ENCODE measurements around the gene DOCK9.

The DOCK9 gene

GRCh38 chr13:98976941-98977340, 923 bp downstream of the DOCK9 start:
- no peak for DNase-seq (ENCODE audit: low read depth)

- DNase-seq (ENCODE audit: low read depth) = no peak
Measured at GRCh38 chr13:98976338-98976737, 1.5 kb downstream of the DOCK9 start.

GRCh38 chr13:98975822-98976261, 2.0 kb downstream of the DOCK9 start:
- DNase-seq (ENCODE audit: low read depth) = no peak

GRCh38 chr13:98974053-98974452, 3.8 kb downstream of the DOCK9 start:
- no peak for DNase-seq (ENCODE audit: low read depth)

GRCh38 chr13:98972627-98973026, 5.2 kb downstream of the DOCK9 start:
- DNase-seq (ENCODE audit: low read depth) = no peak

GRCh38 chr13:98972059-98972458, 5.8 kb downstream of the DOCK9 start:
- no peak for DNase-seq (ENCODE audit: low read depth)

- no peak for DNase-seq (ENCODE audit: low read depth)
Measured at GRCh38 chr13:98970330-98970729, 7.5 kb downstream of the DOCK9 start.

GRCh38 chr13:98967491-98967890, 10.4 kb downstream of the DOCK9 start:
- DNase-seq (ENCODE audit: low read depth) = no peak

- DNase-seq (ENCODE audit: low read depth) = no peak
Measured at GRCh38 chr13:98966019-98966418, 11.8 kb downstream of the DOCK9 start.

- DNase-seq (ENCODE audit: low read depth) = no peak
Measured at GRCh38 chr13:98965325-98965724, 12.5 kb downstream of the DOCK9 start.

- no peak for DNase-seq (ENCODE audit: low read depth)
Measured at GRCh38 chr13:98963917-98964316, 13.9 kb downstream of the DOCK9 start.

GRCh38 chr13:98962901-98963590, 14.8 kb downstream of the DOCK9 start:
- no peak for DNase-seq (ENCODE audit: low read depth)

- no peak for DNase-seq (ENCODE audit: low read depth)
Measured at GRCh38 chr13:98961503-98962105, 16.3 kb downstream of the DOCK9 start.

- no peak for DNase-seq (ENCODE audit: low read depth)
Measured at GRCh38 chr13:98960606-98961502, 17.0 kb downstream of the DOCK9 start.

GRCh38 chr13:98959786-98960605, 17.9 kb downstream of the DOCK9 start:
- DNase-seq (ENCODE audit: low read depth) = no peak

GRCh38 chr13:98959291-98959690, 18.6 kb downstream of the DOCK9 start:
- no peak for DNase-seq (ENCODE audit: low read depth)

- no peak for DNase-seq (ENCODE audit: low read depth)
Measured at GRCh38 chr13:98958443-98958794, 19.4 kb downstream of the DOCK9 start.

GRCh38 chr13:98957731-98958442, 20.0 kb downstream of the DOCK9 start:
- DNase-seq (ENCODE audit: low read depth) = no peak

- no peak for DNase-seq (ENCODE audit: low read depth)
Measured at GRCh38 chr13:98955336-98955735, 22.5 kb downstream of the DOCK9 start.

- DNase-seq (ENCODE audit: low read depth) = no peak
Measured at GRCh38 chr13:98954313-98954712, 23.6 kb downstream of the DOCK9 start.

GRCh38 chr13:98951266-98951665, 26.6 kb downstream of the DOCK9 start:
- DNase-seq (ENCODE audit: low read depth) = no peak

All from activated T-cell treated with anti-CD3 and anti-CD28 coated beads for 48 hours (primary cell).